KOPT-K1 (cell line): ENCODE results near the gene SUFU.
A peak's percentile ranks its signal among the peaks of the same experiment; 100 is the strongest.
"Not testable (repeated sequence)": the region's sequence is repeated elsewhere in the genome, so short reads cannot be mapped to it uniquely, and the experiment has no call there.

Experiments used
- H3K27ac ChIP-seq: fragments of 200-600 bp; sonication (generic); 2 replicates; pipeline ENCODE4 v1.5.1; 2016; ENCODE audit warnings: antibody characterized with exemption, mild to moderate bottlenecking, low read depth, low read length; ENCODE audit not compliant: poor library complexity, severe bottlenecking
- H3K36me3 ChIP-seq: fragments of 200-600 bp; sonication (generic); 2 replicates; pipeline ENCODE4 v1.5.1; 2017; ENCODE audit warnings: antibody characterized with exemption, mild to moderate bottlenecking, low read length, moderate library complexity; ENCODE audit not compliant: insufficient read depth
- H3K9me3 ChIP-seq: fragments of 200-600 bp; sonication (generic); 2 replicates; pipeline ENCODE4 v1.5.1; 2017; ENCODE audit warnings: antibody characterized with exemption, low read length, mild to moderate bottlenecking; ENCODE audit not compliant: insufficient read depth, poor library complexity, severe bottlenecking

The SUFU gene

DNA sequence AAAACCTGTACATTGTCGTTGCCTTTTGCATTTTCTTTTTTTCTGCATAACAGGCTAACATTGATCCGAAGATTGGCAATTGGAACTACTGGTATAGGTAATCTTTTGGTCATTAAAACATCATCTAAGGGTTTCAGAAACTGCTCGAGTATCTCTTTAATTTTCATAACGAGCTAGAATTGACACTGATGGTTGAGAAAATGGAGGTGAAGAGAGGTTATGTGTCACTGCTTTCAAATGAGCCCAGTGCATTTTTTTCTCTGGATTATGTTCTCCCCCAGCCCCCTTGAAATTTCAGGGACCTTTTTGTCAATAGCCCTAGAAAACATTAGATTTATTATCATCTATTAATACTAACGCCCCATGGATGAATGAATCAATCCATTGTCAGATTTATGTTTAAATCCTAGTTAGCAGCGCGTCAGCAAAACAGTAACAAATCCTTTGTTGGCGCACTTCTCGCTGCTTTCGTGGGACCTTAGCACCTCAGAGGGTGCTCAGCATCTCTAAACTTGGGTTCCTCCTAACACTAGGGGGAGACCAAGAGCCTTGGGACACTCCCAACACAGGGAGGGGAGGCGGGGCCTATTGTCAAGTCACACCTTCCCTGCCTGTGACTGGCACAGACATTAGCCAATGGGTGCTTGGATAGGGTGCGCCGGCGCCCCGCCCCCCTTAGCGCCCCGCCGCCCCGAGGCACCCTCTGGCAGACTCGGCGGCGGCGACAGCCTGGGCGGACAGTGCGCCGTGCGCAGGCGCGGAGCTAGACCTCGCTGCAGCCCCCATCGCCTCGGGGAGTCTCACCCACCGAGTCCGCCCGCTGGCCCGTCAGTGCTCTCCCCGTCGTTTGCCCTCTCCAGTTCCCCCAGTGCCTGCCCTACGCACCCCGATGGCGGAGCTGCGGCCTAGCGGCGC lies at the start of gene SUFU:
Gene SUFU (plus strand): TSS at position 709 of the 915 bp plus-strand sequence. CDS start 181 bp downstream, at position 890.
- H3K36me3 ChIP-seq = peaks cover 5% of the 10 kb centered on the region; the same call in 1 of the 2 replicates
- H3K9me3 ChIP-seq = no peaks in the 10 kb centered on the region
- peak within 1 kb of the TSS; percentile 75 for H3K27ac ChIP-seq

GRCh38 chr10:102454662-102455487 lies 48.9 kb upstream of the SUFU start:
- H3K9me3 ChIP-seq, H3K27ac ChIP-seq: not testable (repeated sequence)
- peaks cover 51% of the 10 kb centered on the region for H3K36me3 ChIP-seq

DNA sequence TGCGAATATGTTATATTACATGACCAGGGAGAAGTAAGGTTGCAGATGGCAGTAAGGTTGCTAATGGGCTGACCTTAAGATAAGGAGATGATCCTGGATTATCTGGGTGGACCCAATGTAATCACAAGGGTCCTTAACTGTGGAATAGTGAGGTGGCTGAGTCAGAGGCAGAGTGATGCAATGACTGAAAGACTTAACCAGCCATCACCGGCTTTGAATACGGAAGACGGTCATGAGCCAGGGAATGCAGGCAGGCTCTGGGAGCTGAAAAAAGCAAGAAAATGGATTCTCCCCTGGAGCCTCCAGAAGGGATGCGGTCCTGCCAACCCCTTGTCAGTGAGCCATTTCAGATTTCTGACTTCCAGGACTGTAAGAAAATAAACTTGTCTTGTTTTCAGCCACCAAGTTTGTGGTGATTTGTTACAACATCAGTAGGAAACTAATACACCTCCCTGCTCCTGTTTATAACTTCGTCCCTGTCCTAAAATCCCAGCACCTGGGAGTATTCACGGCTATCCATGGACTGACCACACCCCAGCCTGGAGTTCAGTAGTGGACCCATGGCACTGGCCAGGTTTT lies 47.8 kb upstream of the SUFU start:
- H3K27ac ChIP-seq = no peak overlapping the region

GRCh38 chr10:102457591-102458150 lies 46.1 kb upstream of the SUFU start:
- H3K27ac ChIP-seq = no peak overlapping the region
- H3K9me3 ChIP-seq = no peaks in the 10 kb centered on the region
- peaks cover 37% of the 10 kb centered on the region for H3K36me3 ChIP-seq

More for the DNA sequence above, 47.8 kb upstream of the SUFU start:
- Histone ChIP-seq H3K9me3 (no peaks in the 10 kb centered on the region), H3K36me3 (peaks cover 51% of the 10 kb centered on the region)

DNA sequence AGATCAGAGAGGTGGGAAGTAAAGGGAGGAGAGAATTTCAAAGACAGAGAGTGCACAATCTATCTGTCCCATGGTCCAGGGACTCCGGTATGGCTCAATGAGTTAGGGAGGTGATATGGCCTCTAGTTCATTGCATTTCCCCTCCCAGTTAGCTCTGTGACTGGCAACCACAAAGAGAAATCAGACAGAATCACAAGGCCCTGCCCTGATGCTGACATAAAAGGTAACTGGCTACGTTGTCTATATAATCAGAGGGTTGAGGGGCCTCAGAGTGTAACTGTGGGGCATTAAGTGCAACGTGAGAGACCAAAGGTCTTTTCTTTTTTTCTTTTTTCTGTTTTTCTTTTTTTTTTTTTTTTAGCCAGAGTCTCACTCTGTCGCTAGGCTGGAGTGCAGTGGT lies 45.1 kb upstream of the SUFU start:
- H3K36me3 ChIP-seq = peaks cover 28% of the 10 kb centered on the region
- H3K9me3 ChIP-seq = no peaks in the 10 kb centered on the region
- H3K27ac ChIP-seq = no peak overlapping the region

- Histone ChIP-seq H3K36me3 (peaks cover 10% of the 10 kb centered on the region), H3K9me3 (no peaks in the 10 kb centered on the region), H3K27ac (peak overlapping the region; percentile 57)
Measured at GRCh38 chr10:102460836-102461186, 43.0 kb upstream of the SUFU start.

DNA sequence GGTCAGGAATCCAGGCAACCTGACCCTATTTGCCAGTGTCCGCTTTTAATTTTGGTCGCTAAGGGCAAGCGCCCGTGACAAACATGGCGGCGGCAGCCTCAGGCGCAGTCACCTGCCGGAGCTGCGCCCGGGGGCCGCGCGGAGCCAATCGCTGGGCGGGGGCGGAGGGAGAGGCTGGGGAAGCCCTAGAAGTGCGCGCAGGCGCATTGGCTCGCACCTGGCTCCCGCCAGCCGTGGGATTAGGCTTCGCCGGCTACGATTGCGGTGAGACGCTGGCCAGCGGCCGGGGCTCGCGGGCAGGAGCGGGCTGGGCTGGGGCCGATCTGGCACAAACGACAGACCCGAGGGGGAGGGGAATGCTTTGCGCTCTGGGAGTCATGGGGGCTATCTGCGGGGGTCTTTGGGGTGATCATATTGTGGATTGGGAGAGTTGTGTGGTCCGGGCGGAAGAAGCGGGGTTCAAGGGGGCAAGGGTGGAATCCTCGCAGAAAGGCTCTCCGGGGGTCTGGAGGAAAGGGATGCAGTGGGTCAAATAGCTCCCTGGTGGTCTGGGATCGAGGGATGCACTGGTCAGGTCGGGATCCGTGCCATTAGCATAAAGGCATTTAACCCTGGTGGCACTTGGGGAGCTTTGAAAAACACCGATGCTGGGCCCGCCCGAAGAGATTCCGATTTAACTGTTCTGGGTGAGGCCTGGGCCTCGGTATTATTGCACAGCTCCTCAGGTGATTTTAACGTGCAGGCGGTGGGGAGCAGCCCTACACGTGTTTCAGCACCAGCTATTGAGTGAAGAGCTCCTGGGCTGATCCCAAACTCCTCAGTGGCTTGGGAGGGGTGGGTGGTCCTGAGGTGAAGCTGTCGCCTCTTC lies 42.4 kb upstream of the SUFU start:
- no peaks in the 10 kb centered on the region for H3K9me3 ChIP-seq
- H3K36me3 ChIP-seq = peaks cover 4% of the 10 kb centered on the region; the same call in 1 of the 2 replicates
- H3K27ac ChIP-seq = peak overlapping the region; percentile 57

DNA sequence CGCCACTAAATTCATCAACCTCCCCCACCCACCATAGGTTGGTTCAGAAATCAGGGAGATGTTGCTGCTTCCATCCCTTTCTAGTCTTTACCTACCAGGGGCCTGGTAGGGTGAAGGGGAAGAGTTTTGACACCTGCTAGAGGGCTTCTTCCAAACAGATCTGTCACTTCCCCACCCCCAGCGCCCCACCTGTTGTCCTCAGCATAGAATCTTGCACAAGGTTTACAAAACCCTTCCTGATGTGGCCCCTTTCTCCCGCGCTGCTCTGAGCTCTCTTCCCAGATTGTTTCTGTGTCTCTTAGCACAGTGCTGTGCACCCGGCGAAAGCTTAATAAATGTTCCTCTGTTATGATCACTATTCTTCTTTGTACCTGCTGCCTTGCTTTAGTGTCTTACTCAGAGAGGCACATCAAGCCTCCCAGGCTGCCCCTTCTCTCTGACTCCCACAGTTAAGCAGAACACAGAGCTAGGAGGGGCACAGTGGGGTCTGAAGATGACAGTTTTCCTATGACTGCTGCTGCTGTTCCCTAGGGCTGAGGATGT lies 41.2 kb upstream of the SUFU start:
- Histone ChIP-seq H3K9me3 (no peaks in the 10 kb centered on the region), H3K27ac (no peak overlapping the region), H3K36me3 (no peaks in the 10 kb centered on the region)

- H3K27ac ChIP-seq = no peak overlapping the region
Measured at GRCh38 chr10:102463983-102464382, 39.8 kb upstream of the SUFU start.

DNA sequence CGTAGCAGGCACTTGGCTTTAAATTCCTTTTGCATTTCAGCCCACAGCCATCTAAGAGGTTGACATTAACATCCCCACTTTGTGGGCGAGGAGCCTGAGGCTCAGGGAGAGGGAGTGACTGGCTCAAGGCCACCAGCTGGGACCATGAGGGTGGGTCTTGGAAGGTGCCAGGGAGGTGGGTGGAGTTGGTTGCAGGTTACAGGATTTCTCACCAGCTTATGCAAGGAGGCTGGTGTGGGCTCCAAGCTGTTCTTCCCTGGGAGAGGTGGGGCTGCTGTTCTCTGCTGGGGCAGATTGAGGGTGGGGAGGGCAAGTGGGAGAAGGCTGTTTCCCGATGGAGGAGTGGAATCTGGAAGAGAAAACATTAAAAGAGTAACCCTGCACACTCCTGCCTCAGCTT lies 38.3 kb upstream of the SUFU start:
- Histone ChIP-seq H3K36me3 (peaks cover 6% of the 10 kb centered on the region; the same call in 1 of the 2 replicates), H3K27ac (no peak overlapping the region), H3K9me3 (no peaks in the 10 kb centered on the region)

More at GRCh38 chr10:102463983-102464382, 39.8 kb upstream of the SUFU start:
- Histone ChIP-seq H3K9me3 (no peaks in the 10 kb centered on the region), H3K36me3 (0 out of 2 replicates have a peak, but pooled peaks cover 5% of the 10 kb centered on the region)

DNA sequence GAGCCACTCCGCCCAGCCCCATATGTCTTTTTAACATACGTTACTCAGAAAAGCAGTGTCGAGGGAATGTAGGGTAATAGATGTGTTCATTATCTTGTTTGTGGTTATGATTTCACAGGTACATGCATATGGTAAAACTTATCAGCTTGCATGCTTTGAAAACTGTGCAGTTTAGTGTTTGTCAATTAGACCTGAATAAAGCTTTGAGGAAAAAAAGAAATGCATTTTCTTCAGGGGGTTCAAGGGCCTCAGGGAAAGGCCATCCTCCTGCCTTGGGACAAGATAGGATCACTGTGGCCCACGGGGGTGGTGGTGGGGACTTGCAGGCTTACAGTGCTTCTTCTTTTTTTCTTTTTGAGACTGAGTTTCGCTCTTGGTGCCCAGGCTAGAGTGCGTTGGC lies 36.5 kb upstream of the SUFU start:
- Histone ChIP-seq H3K27ac (no peak overlapping the region), H3K9me3 (no peaks in the 10 kb centered on the region), H3K36me3 (peaks cover 6% of the 10 kb centered on the region; the same call in 1 of the 2 replicates)

GRCh38 chr10:102467971-102468438 lies 35.8 kb upstream of the SUFU start:
- Histone ChIP-seq H3K36me3 (peaks cover 6% of the 10 kb centered on the region; the same call in 1 of the 2 replicates), H3K27ac (no peak overlapping the region), H3K9me3 (no peaks in the 10 kb centered on the region)

- Histone ChIP-seq H3K27ac (no peak overlapping the region), H3K36me3 (peaks cover 6% of the 10 kb centered on the region; the same call in 1 of the 2 replicates), H3K9me3 (no peaks in the 10 kb centered on the region)
Measured at GRCh38 chr10:102468683-102469082, 35.1 kb upstream of the SUFU start.
